Dermis blood vessel endothelial cell (primary cell): Measurements from ENCODE around the gene SLC16A11. TPM values are rescaled to one million over a fixed set of nuclear protein-coding genes. Genes with fewer than 3 reads are reported as not detected.

ENCODE experiments used
- DNase-seq: peaks from one replicate; pipeline ENCODE4 v3.0.0; 2010
- total RNA-seq: library from RNA; depleted of rRNA; stranded (reverse); fragments of >200 nt; gene quantifications from 2 replicates; pipeline ENCODE4 v1.2.3, GENCODE V29; 2014

SLC16A11 gene
- total RNA-seq, 1 donor from 2014 or later: 1.5 TPM

DNA sequence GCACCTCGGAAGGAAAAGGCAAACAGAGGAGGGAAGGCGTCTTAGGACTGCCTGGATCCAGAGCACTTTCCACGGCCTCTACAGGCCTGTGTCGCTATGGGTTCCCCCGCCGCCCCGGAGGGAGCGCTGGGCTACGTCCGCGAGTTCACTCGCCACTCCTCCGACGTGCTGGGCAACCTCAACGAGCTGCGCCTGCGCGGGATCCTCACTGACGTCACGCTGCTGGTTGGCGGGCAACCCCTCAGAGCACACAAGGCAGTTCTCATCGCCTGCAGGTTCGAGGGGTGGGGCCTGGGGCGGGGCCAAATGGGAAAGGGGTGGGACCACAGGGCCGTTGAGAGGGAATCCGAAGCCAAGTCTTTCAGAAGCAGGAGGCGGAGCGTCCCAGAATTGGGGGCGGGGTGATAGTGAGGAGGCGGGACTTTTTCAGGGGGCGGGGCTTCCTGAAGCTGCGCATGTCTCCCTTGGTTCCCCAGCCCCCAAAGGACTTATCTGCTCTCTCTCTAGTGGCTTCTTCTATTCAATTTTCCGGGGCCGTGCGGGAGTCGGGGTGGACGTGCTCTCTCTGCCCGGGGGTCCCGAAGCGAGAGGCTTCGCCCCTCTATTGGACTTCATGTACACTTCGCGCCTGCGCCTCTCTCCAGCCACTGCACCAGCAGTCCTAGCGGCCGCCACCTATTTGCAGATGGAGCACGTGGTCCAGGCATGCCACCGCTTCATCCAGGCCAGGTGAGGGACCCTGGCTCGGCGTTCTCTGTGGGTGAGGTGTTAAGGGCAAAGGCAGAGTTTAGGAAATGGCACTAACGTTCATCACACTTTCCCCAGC is 20.1 kb downstream of the SLC16A11 start:
- peak; percentile 99 for DNase-seq

- DNase-seq: peak; percentile 90
Observed at GRCh38 chr17:7022781-7023571, 20.9 kb downstream of the SLC16A11 start, which contains the start of gene BCL6B. TSS of gene BCL6B (plus strand) at chr17:7023050. CDS start at chr17:7023672, 622 bp downstream.

- peak; percentile 97 for DNase-seq
Observed at GRCh38 chr17:7021993-7022778, 21.7 kb downstream of the SLC16A11 start.

DNA sequence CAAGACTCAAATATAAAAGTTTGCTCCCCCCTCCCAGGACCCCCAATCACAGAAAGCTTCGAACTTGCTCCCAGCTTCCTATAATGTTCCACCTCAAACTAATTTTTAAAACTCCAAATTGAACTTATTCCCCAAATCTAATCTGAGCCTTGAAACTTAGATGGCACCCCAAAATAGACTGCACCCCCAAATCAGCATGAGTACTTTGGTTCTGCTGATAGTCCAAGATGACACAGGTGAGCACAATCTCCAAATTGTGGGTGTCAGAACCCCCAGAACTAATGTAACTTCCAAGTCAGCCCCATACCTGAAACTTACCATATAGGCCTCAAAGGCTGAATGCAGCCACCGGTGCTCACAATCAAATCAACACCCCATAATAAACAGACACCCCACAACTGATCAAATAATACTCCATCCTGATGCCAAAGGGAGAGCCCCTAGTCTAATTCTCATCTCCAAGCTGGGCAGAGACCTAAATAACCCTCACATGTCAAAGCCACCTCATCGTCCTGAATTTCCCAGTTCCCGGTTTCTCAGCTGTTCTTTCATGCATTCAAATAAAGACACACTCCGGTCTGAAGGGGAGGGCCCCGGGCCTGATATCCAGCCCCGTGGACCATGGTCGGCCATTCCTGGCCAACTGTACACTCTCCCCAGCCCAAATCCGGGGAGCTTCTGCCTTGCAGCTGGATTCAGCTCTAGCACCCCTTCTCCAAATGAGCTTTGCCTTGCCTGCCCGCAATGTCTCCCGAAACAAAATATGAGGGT is 22.8 kb downstream of the SLC16A11 start:
- peak; percentile 57 for DNase-seq

DNA sequence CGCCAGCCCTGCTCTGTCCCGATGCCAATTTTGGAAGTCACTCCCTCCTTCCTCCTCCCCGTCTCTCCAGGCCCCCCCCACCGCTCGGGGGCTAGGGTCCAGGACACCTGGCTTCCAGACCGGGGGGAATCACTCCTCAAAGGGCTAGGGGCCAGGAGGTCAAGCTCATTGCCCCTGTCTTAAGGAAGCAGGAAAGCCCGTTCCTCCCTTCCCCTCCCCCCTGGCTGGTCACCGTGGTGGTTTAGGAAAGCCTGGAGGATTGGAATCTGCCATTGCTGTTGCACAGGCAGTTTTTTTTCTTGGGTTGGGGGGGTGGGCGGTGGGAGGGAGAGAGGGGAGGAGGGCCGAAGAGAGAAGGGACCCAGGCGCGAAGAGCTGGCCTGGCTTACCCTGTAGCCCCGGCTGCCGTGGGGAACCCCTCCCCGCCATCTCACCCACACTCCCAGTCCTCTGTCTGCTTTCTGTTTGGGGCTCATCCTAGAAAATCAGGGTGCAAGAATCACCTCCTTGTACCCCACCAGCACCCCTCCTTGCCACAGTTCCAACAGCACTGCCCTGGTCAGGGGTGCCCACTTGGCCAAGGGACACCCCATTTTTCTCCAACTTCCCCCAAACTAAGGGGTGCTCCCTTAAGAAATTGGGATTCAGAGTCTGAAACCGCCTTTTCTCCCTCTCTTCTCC is 23.9 kb downstream of the SLC16A11 start:
- peak; percentile 68 for DNase-seq

DNA sequence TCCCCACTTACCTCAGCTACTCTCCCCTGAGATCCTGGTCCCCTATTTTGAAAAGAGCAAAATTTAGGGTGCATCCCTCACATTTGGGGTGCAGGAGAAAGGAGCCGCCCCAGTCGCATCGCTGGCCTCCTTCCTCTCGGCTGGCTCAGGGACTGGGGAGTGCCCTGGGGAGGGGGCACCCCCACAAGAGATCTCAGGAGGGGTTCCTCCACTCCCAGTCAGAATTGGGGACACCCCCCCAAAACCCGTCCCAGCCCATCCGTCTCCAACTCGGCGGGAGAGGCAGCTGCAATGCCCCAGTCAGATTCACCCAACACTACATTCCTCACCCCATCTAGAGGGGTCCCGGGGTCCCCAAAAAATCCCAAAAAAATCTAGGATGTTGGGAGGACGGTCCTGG is 24.5 kb downstream of the SLC16A11 start:
- DNase-seq: no peak

DNA sequence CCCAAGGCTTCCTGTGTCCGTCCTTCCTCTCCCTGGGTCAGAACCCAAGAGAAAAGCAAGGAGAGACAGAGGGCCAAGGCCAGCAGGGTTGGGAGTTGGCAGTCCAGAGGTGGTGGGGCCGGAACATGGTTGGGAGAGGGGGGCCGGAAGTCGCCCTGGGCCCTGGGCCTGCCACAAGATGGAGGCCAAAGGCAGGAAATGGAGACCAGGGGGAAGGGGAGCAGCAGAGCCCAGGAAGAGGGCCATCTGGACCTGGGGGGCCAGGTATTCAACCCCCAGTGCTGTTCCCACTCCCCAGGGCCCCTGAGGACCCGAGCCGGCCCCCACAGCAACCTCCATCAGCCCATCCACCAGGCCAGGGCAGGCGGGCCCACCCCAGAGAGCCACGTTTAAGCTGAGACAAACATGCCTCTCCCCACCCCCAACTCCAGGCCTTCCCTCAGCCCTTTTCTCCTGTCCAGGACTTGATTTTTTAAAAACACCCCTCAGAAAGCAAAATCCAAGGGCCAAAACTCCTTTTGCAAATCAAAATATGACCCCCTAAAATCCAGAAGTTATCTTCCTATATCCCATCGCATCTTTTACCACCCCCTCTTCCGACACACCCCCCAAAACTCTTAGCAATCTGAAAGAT is 25.4 kb downstream of the SLC16A11 start:
- no peak for DNase-seq

DNA sequence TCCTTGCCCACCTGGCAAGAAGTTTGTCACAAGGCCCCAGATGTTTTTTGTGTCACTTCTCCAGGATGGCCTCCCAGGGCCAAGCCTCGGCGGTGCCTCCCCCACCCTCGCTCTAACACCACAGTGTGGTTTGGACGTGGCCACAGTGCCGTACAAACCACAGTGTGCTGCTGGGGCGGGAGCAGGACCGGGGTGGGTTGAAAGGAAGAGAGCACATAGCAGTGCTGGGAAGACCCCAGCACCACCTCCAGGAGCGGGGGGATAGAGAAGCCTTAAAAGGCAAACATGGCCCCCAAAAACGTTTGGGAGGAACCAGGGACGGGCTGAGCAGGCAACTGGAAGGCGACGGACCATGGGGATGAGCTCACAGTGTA is 26.1 kb downstream of the SLC16A11 start:
- DNase-seq: no peak

GRCh38 chr17:7016886-7017826 is 26.7 kb downstream of the SLC16A11 start:
- no peak for DNase-seq

- DNase-seq: no peak
Observed at GRCh38 chr17:7016418-7016817, 27.5 kb downstream of the SLC16A11 start.

- DNase-seq: peak; percentile 60
Observed at GRCh38 chr17:7014995-7015958, 28.6 kb downstream of the SLC16A11 start.

DNA sequence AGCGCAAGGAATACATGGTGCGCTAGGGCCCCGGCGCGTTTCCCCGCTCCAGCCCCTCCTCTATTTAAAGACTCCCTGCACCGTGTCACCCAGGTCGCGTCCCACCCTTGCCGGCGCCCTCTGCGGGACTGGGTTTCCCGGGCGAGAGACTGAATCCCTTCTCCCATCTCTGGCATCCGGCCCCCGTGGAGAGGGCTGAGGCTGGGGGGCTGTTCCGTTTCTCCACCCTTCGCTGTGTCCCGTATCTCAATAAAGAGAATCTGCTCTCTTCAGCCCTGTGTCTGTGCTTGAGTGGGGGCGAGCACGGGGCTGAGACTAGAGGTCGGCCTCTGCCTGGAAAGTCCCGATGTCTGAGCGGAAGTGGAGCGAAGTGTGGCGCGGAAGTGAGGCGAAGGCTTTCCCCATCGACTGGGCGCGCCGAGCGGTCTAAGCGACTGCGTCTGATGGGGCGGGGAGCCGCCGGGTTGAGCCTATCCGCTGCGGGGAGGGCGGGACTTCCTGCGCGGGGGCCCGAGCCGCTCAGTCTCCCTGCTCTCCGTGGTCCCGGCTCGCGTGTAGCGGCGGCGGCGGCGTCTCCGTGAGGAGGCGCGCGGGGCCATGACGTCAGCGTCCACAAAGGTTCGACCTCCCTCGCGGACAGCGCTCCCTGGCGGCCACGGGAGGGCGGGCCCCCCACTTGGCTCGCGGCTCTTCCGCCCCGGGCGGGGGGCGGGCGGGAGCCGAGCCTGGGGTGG is 29.5 kb downstream of the SLC16A11 start:
- peak; percentile 98 for DNase-seq

DNA sequence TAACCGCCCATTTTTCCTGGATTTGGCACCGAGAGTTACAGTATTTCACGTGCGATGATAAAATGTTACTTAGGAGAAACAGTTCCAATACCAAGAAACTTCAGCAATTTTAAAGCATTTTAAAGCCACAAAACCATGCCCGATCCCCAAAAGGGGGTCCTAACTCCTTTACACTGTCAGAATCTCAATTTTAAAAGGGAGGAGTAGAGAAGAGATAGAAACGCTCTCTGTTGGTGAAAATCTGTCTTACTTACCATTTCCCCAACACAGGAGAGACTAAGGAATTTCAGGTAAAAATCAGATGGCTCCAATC is 32.0 kb downstream of the SLC16A11 start:
- DNase-seq: no peak

DNA sequence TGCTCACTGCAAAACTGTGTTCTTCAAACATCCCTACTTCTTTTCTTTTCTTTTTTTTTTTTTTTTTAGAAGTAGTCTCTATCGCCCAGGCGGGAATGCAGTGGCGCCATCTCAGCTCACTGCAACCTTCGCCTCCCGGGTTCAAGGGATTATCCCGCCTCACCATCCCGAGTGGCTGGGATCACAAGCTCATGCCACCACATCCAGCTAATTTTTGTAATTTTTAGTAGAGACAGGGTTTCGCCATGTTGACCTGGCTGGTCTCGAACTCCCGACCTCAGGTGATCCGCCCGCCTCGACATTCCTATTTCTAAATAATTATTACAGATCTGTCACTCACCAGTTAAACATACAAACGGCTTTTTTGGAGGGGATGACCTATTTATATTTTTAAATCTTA is 32.5 kb downstream of the SLC16A11 start:
- no peak for DNase-seq

DNA sequence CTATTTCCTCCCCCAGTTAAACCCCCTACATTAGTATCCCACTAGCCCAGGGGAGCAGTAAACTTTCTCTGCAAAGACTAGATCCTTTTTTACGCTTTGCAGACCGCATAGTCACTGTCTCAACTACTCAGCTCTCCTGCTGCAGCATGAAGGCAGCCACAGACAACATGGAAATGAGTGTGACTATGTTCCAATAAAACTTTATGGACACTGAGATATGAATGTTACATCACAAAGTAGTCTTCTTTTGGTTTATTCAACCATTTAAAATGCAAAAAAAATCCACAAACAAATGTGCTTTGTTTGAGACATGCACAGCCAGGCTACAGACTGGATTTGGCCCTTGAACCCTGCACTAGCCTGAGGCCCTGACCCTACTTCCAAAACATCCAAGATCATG is 33.4 kb downstream of the SLC16A11 start:
- DNase-seq: no peak

GRCh38 chr17:7007143-7007542 is 36.7 kb downstream of the SLC16A11 start:
- no peak for DNase-seq

DNA sequence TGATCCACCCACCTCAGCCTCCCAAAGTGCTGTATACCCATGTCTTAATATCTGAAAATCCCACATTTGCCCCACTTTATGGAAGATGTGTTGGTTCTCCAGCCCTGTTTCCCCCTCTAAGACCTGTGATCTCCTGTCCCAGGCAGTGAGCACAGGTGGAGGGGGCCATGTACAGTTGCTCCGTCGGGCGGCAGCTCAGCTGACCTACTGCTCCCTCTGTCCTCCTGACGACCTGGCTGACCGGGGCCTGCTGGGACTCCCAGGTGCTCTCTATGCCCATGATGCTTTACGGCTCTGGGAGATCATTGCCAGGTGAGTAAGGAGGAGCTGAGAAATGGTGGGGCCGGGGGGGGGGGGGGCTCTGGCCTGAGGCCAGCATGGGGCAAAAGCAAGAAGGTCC is 38.2 kb downstream of the SLC16A11 start:
- no peak for DNase-seq
